NCI-H510A treated with DMSO at 0.1 percent for 48 hours (cell line): ENCODE data around the gene CDAN1.

Source experiments
- DNase-seq: peaks from one replicate; lab custom pipeline; 2025; lab: John Stamatoyannopoulos, UW

CDAN1 gene

DNA sequence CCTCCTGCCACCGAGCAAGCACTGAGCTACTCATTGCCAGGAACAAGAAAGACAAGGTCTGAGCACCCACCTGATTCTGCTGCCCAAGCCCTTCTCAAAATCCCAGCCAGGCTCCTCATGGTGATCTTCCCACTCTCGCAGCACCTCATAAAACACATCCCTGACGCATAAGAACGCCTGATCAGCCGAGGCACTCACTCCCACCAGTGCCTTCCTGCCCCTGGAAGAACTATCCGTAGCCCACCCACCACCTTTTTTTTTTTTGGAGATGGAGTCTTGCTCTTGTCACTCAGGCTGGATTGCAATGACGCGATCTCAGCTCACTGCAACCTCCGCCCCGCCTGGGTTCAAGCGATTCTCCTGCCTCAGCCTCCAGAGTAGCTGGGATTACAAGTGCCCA is 3.9 kb downstream of the CDAN1 start:
- no peak for DNase-seq

DNA sequence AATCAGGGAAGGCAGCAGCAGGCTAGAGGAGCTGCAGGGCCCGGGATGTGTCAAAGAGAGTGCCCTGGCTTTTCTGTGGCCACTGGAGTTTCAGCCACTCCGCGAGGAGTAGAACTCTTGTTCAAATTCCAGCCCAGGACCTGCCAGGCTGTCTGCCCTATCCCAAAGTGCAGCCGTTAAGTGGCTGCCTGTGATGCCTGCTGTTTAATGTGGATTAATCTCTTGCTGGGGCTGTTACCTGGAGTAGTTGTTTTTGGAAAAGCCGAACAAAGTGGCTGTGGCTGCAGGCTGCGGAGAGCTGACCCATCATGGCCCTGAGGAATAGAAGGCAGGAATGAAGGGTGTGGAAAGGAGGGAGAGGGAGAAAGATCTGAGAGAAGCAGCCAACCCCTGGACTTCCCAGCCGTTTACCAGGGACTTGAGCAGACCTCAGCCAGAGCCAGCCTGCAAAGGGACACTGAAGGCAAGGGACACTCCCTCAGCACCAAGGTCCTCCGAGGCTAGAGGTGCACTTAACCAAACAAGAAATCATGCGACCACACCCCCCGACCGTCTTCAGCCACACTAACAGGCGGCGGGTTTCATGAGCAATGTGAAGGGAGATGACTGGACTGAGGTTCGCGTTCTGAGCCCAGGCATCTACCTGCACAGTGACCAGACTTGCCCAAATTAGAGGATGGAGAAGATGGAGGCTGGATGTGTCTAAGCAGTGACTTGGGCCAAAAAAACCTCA is 4.7 kb downstream of the CDAN1 start:
- no peak for DNase-seq

DNA sequence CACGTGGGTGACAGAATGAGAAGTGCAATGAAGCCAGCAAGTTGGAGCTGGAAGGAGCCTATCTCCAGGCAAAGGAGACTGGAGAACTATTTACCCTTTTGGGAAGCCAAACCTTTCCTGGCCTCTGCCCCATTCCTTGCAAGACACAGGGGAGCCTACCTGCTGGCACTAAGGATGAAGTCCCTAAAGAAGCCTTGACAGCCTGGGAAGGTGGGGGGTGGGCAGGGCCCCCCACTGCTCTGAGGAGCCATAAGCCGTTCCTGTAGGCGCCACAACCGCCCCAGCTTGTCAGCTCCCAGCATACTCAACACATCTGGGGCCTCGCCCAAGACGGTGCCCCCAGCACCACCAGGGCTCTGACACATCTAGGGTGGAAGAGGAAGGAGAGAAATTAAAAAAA is 5.5 kb downstream of the CDAN1 start:
- DNase-seq, result no peak

DNA sequence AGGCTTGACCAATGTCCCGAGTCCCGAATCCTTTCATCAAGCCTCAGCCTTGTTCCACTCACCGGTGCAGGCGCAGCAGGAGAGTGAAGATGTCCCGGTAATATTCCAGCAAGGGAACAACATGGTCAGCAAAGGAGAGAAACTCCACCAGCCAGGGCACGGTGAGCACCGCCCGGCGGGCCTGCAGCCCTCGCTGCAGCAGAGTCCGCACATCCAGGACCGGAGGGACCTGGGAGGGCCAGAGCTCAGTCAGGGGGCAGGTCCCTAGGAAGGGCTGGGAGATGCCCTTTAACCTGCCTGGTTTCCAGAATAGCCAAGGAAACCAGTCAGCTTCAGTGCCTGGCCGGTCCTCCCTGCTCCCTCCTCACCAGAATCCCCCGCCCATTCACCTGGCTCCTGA is 6.4 kb downstream of the CDAN1 start:
- no peak for DNase-seq

DNA sequence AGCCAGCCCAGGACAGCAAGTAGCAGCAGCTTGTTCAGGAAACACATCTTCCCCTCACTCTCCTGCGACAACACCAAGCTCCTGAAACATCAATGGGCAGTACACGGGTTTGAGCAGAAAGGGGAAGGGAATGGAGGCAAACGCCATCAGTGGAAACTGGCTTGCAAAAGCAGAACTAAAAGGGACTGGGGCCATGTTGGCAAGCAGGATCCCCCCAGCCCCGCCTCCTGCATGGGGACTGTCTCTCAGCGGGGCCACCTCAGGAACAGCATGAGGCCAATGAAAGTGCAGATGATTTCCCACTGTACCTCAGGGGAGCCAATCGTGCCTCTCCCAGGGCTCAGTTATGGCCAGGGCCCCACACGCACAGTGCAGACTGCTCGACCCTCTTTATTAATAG is 6.8 kb downstream of the CDAN1 start:
- DNase-seq, result no peak

DNA sequence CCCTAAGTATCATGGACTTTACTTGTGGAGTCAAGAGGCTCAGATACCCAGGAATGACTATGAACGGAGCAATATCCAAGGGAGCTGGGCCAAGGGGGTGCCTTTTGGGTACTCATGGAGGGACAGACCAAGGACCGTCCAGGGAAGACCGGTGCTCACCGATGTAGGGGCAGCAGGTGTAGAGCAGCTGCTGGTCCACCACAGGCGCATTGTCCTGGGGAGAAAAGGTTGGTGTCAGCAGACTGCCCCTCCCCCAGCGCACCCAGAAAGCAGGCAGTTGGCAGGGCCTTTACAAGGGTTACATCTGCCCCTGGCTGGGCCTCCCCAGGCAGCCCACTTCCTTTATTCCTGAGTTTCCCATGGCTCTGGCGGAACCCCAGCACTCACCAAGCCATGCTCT is 7.5 kb downstream of the CDAN1 start:
- no peak for DNase-seq

DNA sequence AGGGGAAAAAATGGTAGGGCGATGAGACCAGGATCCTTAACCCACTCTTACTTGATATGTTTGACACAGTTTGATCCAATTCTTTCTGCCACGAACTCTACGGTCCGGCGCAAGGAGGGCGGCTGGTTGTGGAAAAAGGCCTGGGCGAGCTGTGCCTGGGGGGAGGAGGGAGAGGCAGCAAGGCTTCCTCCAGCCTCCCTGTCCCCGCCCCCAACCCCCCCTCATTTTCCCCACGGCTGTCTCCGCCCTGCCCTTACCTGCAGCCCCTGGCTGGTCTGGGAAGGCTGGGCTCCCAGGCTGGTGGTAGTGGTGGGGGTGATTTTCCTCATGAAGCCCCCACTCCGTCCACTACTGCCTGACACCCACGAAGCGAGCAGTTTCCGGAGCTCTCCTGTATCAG is 8.0 kb downstream of the CDAN1 start:
- peak; percentile 18 for DNase-seq

DNA sequence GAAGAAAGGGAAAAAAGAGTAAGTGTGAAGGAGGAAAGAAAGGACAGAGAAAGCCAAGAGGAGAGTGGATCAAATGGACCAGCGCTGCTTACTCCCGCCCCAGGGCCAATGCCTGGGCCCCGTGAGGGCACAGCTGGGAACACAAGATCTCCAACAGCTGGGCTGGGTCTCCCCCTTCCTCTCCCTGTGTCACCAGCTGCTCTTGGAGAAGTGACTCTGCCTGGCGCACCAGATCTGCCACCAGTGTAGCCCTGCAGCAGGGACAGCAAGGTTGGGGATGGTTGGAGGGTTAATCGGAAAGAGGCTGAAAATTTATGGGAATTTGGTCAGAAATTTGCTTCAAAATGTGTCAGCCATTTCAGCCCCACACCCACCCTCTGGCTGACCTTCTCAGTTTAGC is 8.4 kb downstream of the CDAN1 start:
- DNase-seq, result peak; percentile 14

DNA sequence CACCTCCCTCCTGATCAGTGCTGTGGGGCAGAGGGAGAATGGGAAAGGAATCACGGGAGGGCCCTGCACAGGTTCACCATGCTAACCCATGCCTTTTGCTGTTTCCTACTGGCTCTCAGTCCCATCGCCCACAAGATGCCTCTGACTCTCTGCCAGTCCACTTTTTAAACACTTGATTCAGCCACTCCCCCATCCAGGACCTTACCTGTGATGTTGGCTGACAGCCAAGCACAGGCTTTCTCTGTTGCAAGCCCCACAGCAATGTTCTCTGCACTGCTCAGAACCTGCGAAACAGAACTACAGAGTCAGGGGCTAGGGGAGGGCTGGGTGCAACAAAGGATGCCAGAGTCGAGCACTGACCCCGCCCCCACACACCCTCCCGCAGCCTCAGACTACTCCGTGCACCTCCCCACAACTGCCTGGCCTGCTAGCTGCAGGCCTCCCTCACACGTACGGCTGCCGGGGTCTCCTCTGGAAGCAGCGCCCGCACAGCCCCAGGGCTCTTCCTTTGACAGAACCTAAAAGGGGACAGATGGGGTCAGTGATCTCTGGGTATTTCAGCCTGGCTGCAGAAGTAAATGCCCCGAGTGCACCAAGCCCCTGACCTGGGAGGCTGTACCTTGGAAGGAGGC is 9.1 kb downstream of the CDAN1 start:
- peak; percentile 73 for DNase-seq

DNA sequence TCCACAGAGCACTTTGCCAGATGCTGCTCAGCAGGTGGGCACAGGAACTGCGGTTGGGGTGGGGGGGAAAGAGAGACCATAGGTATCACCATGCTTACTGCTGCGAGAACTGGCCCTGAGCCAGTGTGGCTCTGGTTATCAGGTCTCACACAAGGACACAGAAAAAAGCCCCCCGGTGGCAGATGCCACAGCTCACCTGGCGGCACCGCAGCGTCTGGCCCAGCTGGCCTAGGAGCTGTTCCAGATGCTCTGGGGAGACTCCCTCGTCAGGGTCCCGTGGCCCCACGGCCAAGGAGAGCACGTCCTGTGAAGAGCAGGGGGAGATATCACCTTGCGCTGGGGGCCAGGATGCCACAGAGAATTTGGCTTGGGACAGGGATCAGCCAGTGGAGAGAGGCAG is 10.8 kb downstream of the CDAN1 start:
- no peak for DNase-seq

DNA sequence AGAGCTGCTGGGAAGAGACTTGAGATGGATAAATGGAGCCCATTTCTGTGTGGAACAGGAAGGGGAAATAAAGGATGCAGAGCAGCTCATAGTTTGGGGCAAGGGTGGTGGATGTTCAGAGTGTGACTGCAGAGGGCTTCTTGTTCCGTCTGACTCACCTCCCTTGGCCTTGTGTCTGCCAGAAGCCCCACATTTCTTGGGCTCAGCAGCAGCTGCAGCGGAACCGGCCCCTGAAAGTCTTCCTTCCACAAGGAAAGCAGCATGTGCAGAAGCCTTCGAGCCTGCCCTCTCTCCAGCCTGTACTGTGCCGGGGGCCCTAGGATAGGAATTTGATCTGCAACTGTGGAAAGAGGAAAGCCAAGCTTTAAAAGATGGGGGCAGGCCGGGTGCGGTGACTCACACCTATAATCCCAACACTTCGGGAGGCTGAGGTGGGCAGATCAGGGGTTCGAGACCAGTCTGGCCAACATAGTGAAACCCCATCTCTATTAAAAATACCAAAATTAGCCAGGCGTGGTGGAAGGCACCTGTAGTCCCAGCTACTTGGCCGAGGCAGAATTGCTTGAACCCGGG is 11.5 kb downstream of the CDAN1 start:
- no peak for DNase-seq

DNA sequence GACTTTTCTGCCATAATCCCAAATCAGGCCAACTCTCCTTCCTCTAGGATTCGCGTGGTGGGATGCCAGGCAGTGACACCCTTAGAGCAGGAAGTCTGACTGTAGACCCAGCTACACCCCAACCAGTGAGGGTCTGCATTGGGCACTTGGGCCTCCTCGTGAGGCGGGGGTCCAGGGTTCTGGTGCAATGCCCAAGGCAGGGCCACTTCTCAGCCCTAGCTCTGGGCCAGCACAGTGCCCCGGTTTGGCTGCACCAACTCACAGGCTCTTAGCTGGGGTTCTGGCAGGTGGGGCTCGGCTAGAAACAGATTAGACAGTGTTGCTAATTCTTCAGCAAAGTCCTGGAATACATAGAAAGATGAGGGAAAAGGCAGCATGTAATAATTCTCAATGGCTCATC is 12.7 kb downstream of the CDAN1 start:
- no peak for DNase-seq

DNA sequence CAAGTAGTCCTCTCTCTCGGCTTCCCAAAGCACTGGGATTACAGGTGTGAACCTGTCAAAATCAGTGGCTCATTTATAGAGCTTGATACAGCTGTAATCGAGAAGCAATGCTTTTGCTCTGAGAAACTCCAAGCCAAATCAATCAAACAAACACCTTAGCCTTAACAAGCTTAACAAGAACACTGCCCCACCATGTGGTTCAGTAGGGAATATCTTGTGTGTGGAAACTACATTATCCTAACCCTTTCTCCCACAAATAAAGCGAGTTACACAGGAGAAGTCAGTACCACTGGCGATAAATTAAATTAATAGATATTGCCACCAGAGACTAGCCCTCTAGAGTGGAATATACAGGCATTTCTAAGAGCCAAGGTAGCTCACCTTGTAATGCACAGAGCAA is 13.9 kb downstream of the CDAN1 start:
- DNase-seq, result no peak

DNA sequence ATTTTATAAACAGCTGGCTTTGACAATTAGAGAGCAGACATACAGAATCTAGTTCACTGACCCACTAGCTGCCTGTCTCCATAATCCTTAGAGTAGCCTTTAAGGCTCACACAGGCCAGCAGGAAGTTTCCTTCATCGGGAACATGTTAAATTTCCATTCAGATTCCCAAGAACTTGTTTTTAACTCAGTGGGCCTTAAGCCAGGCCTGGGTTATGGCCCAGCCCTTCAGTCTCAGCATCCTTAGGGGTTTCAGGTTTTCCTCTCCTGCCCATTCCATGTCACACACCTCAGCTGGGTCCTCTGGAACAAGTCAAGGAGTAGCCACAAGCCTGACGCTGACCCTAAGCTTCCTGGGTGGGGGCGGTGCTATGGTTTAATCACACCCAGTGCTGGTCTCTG is 15.0 kb downstream of the CDAN1 start:
- no peak for DNase-seq

DNA sequence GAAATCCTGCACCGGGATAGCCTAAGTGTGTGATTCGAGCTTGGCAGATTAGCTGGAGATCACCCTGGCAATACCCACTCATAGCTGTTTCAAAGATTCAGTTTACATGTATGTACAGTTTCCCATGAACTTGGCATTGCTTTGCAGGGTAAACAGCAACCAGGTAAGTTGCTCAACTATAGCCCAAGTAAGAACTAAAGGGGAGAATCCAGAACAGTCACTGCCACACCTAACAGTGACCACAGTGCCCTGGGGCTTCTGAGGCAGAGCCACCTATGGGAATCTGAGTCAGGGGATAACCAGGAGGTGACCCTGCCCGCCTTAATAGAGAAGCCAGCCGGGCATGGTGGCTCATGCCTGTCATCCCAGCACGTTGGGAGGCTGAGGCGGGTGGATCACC is 15.9 kb downstream of the CDAN1 start:
- no peak for DNase-seq

DNA sequence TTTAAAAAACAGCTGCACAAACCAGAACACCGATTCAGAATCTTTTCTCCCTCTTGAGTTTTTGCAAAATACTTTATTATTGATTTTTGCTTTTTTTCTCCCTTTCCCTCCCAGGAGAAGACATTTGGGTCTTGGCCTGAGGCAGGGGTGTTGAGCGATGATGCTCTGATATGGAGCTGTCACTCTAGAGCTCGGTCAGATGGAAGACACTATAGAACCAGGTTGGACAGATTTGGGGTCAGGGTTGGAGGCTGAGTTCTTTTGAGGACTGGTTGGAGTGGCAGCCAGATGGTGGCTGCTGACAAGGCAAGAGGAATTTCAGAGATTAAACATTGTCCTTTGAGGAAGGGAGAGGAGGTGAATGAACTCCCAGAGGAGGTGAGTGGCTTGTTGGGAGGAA is 16.9 kb downstream of the CDAN1 start:
- no peak for DNase-seq

DNA sequence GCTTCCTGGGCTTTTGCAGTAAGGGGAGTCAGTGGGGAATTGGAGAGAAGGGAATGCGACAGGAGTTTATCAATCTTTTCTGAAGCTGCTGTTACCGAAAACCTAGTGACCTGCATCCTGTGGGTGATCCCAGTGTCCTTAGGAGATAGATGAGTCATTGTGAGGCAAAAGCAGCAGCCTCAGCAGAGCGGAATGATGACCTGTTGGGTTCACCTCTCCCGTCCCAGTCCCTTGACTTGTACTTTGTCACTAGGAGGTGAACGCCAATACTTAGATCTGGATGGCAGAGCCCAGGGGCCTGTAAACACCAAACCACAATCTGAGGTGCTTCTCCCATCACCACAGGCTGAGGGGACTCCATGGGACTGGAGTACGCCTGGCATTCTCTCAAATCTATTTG is 17.9 kb downstream of the CDAN1 start:
- no peak for DNase-seq

DNA sequence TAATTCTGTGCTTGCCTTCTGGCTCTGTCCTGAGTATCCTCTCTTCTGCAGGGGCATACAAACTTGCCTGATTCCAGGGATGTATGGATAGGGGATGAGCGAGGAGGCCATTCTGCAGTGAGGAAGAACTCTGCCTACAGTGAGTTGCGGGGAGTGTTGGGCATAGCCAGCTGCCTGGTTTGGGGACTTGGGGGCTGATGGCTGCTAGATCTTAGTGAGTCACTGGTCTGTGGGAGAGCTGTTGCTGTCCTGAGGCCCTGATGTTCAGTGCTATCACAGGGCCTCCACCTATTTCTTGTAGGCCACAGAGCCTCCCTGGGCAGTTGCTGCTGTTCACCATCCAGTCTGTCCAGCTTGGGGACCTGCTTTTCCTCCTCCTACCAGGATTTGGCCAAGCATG is 20.3 kb downstream of the CDAN1 start:
- DNase-seq, result no peak

DNA sequence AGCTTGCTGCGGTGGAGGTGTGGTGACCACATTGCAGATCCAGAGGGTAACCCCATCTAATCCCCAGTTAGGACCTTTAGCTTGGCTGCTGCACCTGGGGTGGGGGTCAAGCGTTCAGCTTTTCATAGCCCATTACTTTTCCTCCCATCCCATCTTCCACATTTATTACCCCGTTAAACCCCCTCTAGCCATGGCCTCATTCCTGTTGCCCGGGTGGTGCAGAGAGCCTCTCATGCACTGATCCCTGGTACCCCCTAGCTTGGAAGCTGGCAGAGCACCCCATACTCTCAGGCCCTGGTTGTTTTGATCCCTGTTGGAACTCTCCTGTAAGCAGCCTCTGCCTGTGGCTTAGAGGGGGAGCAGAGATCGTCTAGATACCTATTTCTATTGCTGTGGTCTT is 20.8 kb downstream of the CDAN1 start:
- no peak for DNase-seq

DNA sequence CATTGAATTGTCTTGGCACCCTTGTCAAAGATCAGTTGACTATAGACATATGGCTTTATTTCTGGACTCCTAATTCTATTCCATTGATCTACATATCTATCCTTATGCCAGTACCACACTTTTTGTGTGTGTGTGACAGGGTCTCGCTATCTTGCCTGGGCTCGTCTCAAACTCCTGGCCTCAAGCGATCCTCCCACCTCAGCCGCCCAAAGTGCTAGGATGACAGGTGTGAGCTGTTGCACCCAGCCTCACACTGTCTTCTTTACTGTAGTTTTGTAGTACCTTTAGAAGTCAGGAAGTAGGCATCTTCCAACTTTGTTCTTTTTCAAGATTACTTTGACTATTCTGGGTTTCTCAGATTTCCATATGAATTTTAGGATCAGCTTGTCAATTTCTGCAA is 24.3 kb downstream of the CDAN1 start:
- DNase-seq, result no peak

DNA sequence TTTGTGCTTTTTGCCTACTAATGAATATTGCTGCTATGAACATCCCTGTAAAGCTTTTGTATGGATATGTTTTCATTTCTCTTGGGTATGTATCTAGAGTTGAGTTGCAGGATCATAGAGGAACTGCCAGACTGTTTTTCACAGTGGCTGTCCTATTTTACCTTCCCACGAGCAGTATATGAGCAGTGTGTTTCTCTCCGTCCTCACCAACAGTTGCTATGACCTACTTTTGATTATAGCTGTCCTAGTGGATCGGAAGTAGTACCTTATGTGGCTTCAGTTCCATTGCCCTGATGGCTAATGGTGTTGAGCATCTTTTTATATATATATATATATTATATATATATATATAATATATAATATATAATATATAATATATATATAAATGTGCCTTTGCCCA is 25.2 kb downstream of the CDAN1 start:
- no peak for DNase-seq

DNA sequence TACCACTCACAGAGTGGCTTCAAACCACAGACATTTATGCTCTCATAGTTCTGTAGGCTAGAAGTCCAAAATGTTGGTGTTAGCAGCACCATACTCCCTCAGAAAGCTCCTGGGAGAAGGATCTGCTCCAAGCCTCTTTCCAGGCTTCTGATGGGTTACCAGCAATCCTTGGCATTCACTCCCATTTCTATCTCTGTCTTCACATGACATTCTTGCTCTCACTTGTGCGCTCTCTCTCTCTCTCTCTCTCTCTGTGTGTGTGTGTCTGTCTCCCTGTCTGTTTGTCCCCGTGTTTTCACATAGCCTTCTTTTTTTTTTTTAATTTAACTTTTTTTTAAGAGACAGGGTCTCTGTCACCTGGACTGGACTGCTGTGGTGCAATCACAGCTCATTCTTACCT is 26.3 kb downstream of the CDAN1 start:
- DNase-seq, result no peak

DNA sequence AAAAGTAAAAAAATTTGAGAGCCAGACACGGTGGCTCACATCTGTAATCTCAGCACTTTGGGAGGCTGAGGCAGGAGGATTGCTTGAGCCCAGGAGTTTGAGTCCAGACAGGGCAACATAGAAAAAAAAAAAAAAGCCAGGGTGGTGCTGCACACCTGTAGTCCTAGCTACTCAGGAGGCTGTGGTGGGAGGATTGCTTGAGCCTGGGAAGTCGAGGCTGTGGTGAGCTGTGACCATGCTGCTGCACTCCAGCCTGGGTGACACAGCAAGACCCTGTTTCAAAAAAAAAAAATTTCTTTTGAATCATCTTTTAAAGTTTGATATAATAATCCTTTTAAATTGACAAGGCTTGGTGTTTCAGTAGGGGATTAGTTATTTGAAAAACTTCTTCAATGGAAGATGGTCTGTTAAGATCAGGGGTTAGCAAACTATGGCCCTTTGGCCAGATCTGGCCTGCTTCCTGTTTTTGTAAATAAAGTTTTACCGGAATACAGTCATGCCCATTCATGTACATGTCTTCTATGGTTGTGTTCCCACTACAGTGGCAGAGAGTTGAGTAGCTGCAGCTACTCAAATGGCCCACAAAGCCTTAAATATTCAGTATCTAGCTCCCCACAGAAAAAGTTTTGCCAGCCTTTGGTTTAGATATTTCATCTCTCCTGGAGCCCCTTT is 28.9 kb downstream of the CDAN1 start:
- no peak for DNase-seq
